Adipose tissue (tissue), 3 donors: ENCODE results near the gene CCR2. TPM values are rescaled to one million over a fixed set of nuclear protein-coding genes. Genes with fewer than 3 reads are reported as not detected.
"Not testable (repeated sequence)": the region's sequence is repeated elsewhere in the genome, so short reads cannot be mapped to it uniquely, and the experiment has no call there.

Experiments used
- H3K27ac ChIP-seq: one replicate; pipeline ENCODE4 v1.5.1; 2013; ENCODE audit warnings: low read depth, low read length
- WGBS, 3 donors: extraction: QIAGEN DNeasy Blood & Tissue Kit; methylation state at CpG; one replicate each; pipeline ENCODE4 v1.1.7; 2013; 5-methylcytosine and 5-hydroxymethylcytosine counted together
- polyA plus RNA-seq, 3 donors: library from polyadenylated mRNA; stranded (reverse); fragments of 200-250 nt; gene quantifications; one replicate each; pipeline ENCODE4 v1.2.3, GENCODE V29; 2013
- donor health status: healthy with polysubstance abuse.
- donor health status: Bipolar disorder and iron deficiency.
- donor health status: healthy.

CCR2 gene
- polyA plus RNA-seq, 3 donors, result 0.11 to 2.2 (median 0.32) TPM

- H3K27ac ChIP-seq, result no peak overlapping the region
- 71 to 78% (median 77%) methylated on average over 10 of the region's 10 CpGs for WGBS, 3 donors
Measured at GRCh38 chr3:46371519-46372340, 17.8 kb downstream of the CCR2 start.

GRCh38 chr3:46372492-46373359 is 18.8 kb downstream of the CCR2 start:
- WGBS, 3 donors, result 64 to 91% (median 90%) methylated on average over 9 of the region's 9 CpGs

DNA sequence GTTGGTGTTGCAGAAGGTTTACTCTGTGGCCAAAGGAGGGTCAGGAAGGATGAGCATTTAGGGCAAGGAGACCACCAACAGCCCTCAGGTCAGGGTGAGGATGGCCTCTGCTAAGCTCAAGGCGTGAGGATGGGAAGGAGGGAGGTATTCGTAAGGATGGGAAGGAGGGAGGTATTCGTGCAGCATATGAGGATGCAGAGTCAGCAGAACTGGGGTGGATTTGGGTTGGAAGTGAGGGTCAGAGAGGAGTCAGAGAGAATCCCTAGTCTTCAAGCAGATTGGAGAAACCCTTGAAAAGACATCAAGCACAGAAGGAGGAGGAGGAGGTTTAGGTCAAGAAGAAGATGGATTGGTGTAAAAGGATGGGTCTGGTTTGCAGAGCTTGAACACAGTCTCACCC is 20.8 kb downstream of the CCR2 start:
- H3K27ac ChIP-seq, result no peak overlapping the region
- 71 to 90% (median 81%) methylated on average over 3 of the region's 3 CpGs for WGBS, 3 donors

More at GRCh38 chr3:46372492-46373359, 18.8 kb downstream of the CCR2 start:
- H3K27ac ChIP-seq, result no peak overlapping the region

DNA sequence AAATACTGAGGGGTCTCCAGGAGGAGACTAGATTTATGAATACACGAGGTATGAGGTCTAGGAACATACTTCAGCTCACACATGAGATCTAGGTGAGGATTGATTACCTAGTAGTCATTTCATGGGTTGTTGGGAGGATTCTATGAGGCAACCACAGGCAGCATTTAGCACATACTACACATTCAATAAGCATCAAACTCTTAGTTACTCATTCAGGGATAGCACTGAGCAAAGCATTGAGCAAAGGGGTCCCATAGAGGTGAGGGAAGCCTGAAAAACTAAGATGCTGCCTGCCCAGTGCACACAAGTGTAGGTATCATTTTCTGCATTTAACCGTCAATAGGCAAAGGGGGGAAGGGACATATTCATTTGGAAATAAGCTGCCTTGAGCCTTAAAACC is 21.3 kb downstream of the CCR2 start:
- no peak overlapping the region for H3K27ac ChIP-seq
- 66 to 74% (median 74%) methylated on average over 2 of the region's 2 CpGs for WGBS, 3 donors

GRCh38 chr3:46375814-46376213 is 21.9 kb downstream of the CCR2 start:
- no peak overlapping the region for H3K27ac ChIP-seq
- 18 to 21% (median 21%) methylated on average over 2 of the region's 2 CpGs for WGBS, 3 donors

DNA sequence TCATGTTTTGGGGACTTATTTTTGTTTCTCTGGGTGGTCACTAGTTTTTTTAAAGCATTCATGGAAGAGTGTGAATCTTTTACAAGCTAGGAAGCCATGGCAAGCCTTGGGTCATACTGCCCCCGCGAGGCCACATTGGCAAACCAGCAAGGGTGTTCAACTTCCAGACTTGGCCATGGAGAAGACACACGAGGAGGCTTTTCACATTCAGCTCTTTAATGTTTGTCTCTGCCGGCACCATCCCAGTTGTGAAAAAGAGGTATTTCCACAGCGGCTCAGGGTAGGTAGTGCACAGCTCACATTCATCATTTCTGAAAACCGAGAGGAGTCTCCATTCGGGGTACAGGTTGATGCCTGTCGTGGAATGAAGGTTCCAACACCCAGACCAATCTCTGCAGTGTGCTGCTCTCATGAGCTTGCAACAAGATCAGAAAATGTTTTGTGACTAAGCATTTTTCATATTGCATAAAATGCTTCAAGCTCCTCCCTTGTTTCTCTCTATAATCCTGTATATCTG is 24.6 kb downstream of the CCR2 start:
- no peak overlapping the region for H3K27ac ChIP-seq
- WGBS, 3 donors, result 42 to 45% (median 44%) methylated on average over 8 of the region's 8 CpGs

- no peak overlapping the region for H3K27ac ChIP-seq
- 78 to 83% (median 83%) methylated on average over 8 of the region's 8 CpGs for WGBS, 3 donors
Measured at GRCh38 chr3:46380471-46381221, 26.7 kb downstream of the CCR2 start.

DNA sequence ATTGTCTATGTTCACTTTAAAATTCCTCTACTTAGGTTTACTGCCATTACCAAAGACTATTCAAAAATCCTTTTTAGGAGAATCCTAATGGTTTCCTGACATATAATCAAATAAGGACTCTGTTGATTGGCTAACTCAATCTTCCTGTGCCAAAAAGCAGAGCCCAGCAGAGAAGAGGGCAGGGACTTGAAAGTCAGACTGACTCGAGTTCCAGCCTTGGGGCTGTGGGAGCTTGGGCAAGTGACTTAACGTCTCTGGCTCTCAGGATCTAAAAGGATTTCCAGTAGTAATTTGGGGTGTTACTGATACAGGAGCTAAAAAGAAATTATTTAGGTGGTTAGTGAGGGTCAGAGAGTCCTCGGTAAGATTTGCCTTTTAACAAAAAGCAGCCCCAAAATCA is 27.7 kb downstream of the CCR2 start:
- no peak overlapping the region for H3K27ac ChIP-seq
- 48 to 79% (median 60%) methylated on average over 3 of the region's 3 CpGs for WGBS, 3 donors

- H3K27ac ChIP-seq, result no peak overlapping the region
- 52 to 59% (median 54%) methylated on average over 6 of the region's 6 CpGs for WGBS, 3 donors
Measured at GRCh38 chr3:46383211-46383950, 29.5 kb downstream of the CCR2 start.

DNA sequence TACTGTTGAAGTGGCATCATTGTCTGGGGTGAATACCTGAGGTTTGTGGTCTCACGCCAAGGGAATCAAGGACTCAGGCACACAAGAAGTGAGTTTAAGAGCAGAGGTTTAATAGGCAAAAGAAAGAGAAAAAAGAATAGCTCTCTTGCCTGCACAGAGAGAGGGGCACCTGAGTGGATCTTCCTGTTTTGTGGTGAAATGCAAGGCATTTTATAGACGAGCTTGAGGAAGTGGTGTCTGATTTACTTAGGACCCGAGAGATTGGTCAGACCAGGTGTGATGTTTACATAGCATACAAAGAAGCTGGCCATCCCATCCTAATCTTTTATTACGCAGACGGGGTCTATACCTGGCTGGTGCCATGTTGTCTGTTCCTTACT is 30.0 kb downstream of the CCR2 start:
- WGBS, 3 donors, result 53 to 58% (median 56%) methylated on average over 5 of the region's 5 CpGs
- no peak overlapping the region for H3K27ac ChIP-seq

- WGBS, 3 donors, result 18 to 39% (median 34%) methylated on average over 4 of the region's 4 CpGs
- H3K27ac ChIP-seq, result no peak overlapping the region
Measured at GRCh38 chr3:46386205-46386604, 32.3 kb downstream of the CCR2 start.

DNA sequence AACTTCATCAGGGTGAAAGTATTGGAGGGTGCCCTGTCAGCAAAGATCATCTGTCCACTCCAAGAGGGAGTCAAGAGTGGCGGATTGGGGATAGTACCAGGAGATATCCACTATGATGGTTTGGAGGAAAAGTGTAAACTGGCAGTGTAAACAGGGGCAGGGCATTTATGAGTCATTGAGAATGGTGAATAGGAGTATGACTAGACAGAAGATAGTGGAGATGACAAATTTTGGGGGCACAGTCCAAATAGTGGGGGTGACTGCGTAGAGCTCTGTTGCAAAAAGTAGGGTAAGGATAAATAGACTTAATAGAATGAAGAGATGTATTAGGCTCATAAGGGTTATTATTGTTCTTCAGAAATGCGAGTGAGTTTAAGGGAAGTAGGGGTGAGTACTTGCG is 34.9 kb downstream of the CCR2 start:
- 87 to 90% (median 88%) methylated on average over 4 of the region's 4 CpGs for WGBS, 3 donors
- not testable (repeated sequence) for H3K27ac ChIP-seq

GRCh38 chr3:46389306-46389705 is 35.4 kb downstream of the CCR2 start:
- no peak overlapping the region for H3K27ac ChIP-seq
- WGBS, 3 donors, result 81 to 86% (median 85%) methylated on average over 6 of the region's 6 CpGs

GRCh38 chr3:46391526-46391925 is 37.6 kb downstream of the CCR2 start:
- not testable (repeated sequence) for H3K27ac ChIP-seq
- 85 to 96% (median 94%) methylated on average over 5 of the region's 5 CpGs for WGBS, 3 donors

- H3K27ac ChIP-seq, result no peak overlapping the region
- WGBS, 3 donors, result 69 to 86% (median 82%) methylated on average over 2 of the region's 2 CpGs
Measured at GRCh38 chr3:46393011-46393410, 39.1 kb downstream of the CCR2 start.

- WGBS, 3 donors, result 70 to 75% (median 75%) methylated on average over 8 of the region's 8 CpGs
- H3K27ac ChIP-seq, result no peak overlapping the region
Measured at GRCh38 chr3:46393554-46394434, 39.9 kb downstream of the CCR2 start.

GRCh38 chr3:46395210-46395661 is 41.3 kb downstream of the CCR2 start:
- no peak overlapping the region for H3K27ac ChIP-seq
- WGBS, 3 donors, result 46 to 80% (median 52%) methylated on average over 6 of the region's 6 CpGs
